ENCODE results near the gene SARS1. TPM values are rescaled to one million over a fixed set of nuclear protein-coding genes. Genes with fewer than 3 reads are reported as not detected.

The SARS1 gene
- total RNA-seq, 4 donors from 2014 or later = 164 to 264 (median 200) TPM

GRCh38 chr1:109264379-109264755 is 50.6 kb downstream of the SARS1 start:
- no peaks in the 10 kb centered on the region for H3K9me3 ChIP-seq
- H3K4me3 ChIP-seq (replicated peaks in 1 of 3) = no peak overlapping the region
- DNase-seq = no peak
- WGBS, 2 donors = 81% methylated on average over 7 of the region's 9 CpGs; no CpG with 5 or more reads in 1 of the 2 donors
- peaks cover 25 to 28% of the 10 kb centered on the region in 2 donors for H3K36me3 ChIP-seq
- no peak overlapping the region for H3K27ac ChIP-seq
- intact Hi-C loops (cut with DNase I) = loop anchor here (5.0 to 10.0 kb wide), 2 partner anchors 62 to 270 kb away; partner anchors contain the start of gene GPR61
- no peaks in the 10 kb centered on the region for H3K4me1 ChIP-seq
- H3K27me3 ChIP-seq = no peaks in the 10 kb centered on the region
- no peak for TF ChIP-seq POLR2A (IDR thresholded peaks at IDR 0.05)
- TF ChIP-seq CTCF (IDR thresholded peaks at IDR 0.05) = no peak

DNA sequence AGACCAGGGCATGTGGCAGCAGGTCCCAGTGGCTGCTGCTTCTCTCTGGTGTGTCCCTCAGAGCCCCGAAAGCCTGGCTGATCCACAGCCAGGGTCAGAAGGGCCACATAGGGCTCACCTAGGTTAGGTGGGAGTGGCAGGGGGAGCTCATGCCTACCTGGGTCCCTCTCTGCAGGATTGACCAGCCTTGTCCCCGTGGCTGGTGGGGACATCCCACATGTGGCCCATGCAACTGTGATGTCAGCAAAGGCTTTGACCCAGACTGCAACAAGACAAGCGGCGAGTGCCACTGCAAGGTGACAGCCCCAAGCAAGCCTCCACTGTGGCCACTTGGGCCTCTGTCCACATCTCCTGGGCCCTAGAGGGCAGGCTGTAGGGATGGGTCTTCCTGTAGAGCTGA is 51.3 kb downstream of the SARS1 start:
- H3K4me1 ChIP-seq = no peaks in the 10 kb centered on the region
- TF ChIP-seq POLR2A (IDR thresholded peaks at IDR 0.05) (no peak), CTCF (IDR thresholded peaks at IDR 0.05) (no peak)
- H3K27me3 ChIP-seq = no peaks in the 10 kb centered on the region
- peaks cover 28 to 34% of the 10 kb centered on the region in 2 donors for H3K36me3 ChIP-seq
- intact Hi-C loops (cut with DNase I) = loop anchor here (5.0 to 10.0 kb wide), 2 partner anchors 137 to 270 kb away; partner anchors contain the start of gene GPR61
- 100% methylated on average over 2 of the region's 4 CpGs; no CpG with 5 or more reads in 1 of the 2 donors for WGBS, 2 donors
- no peak overlapping the region for H3K4me3 ChIP-seq (replicated peaks in 1 of 3)
- H3K9me3 ChIP-seq = no peaks in the 10 kb centered on the region
- no peak for DNase-seq
- H3K27ac ChIP-seq = no peak overlapping the region

DNA sequence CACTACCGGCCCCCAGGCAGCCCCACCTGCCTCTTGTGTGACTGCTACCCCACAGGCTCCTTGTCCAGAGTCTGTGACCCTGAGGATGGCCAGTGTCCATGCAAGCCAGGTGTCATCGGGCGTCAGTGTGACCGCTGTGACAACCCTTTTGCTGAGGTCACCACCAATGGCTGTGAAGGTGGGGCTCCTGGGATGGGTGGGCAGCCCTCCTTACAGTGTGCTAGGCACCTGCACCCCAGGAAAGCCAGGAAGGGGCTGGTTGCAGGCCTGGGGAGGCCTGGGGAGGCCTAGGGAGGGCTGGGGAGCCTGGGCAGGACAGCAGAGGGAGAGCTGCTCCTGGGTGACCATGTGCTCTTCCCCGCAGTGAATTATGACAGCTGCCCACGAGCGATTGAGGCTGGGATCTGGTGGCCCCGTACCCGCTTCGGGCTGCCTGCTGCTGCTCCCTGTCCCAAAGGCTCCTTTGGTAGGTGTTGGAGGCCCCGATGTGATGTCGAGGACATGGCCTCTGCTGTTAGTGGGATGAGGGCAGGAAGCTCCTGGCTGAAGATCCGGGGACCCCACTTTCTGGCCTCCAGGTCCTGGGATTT is 52.1 kb downstream of the SARS1 start:
- TF ChIP-seq POLR2A (IDR thresholded peaks at IDR 0.05) = no peak
- peaks cover 31 to 36% of the 10 kb centered on the region in 2 donors for H3K36me3 ChIP-seq
- no peaks in the 10 kb centered on the region for H3K9me3 ChIP-seq
- intact Hi-C loops (cut with DNase I) = loop anchor here (5.0 to 10.0 kb wide), 2 partner anchors 136 to 269 kb away; partner anchors contain the start of gene GPR61
- no peaks in the 10 kb centered on the region for H3K27me3 ChIP-seq
- no peak for DNase-seq
- WGBS, 2 donors = 93 to 98% methylated on average over 8 to 10 of the region's 13 CpGs
- no peak overlapping the region for H3K27ac ChIP-seq
- H3K4me1 ChIP-seq = no peaks in the 10 kb centered on the region
- no peak overlapping the region for H3K4me3 ChIP-seq (replicated peaks in 1 of 3)

DNA sequence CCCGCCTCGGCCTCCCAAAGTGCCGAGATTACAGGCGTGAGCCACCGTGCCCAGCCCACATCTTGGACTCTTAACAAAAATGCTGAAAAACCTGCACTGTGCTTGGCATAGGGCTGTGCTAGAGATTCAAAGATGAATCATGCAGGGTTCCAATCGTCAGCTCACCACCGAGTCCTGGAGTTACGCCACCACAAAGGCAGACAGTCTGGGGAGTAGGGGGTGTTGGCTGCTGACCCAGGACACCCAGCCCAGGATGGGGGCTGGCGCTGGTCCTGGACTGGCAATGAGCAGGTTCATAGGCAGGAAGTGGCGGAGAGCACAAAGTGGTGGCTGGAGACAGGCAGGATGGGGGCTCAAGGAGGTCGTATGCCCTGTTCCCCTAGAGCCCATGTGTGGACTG is 53.2 kb downstream of the SARS1 start:
- no peaks in the 10 kb centered on the region for H3K4me1 ChIP-seq
- DNase-seq = no peak
- WGBS, 2 donors = 79 to 93% methylated on average over 11 of the region's 11 CpGs
- H3K36me3 ChIP-seq = peaks cover 33 to 36% of the 10 kb centered on the region in 2 donors
- TF ChIP-seq POLR2A (IDR thresholded peaks at IDR 0.05) = no peak
- TF ChIP-seq CTCF (IDR thresholded peaks at IDR 0.05) = no peak
- no peaks in the 10 kb centered on the region for H3K27me3 ChIP-seq
- no peak overlapping the region for H3K27ac ChIP-seq
- no peaks in the 10 kb centered on the region for H3K9me3 ChIP-seq
- H3K4me3 ChIP-seq (replicated peaks in 1 of 3) = no peak overlapping the region
- intact Hi-C loops (cut with DNase I) = loop anchor here (5.0 to 10.0 kb wide), 2 partner anchors 135 to 268 kb away; partner anchors contain the start of gene GPR61

DNA sequence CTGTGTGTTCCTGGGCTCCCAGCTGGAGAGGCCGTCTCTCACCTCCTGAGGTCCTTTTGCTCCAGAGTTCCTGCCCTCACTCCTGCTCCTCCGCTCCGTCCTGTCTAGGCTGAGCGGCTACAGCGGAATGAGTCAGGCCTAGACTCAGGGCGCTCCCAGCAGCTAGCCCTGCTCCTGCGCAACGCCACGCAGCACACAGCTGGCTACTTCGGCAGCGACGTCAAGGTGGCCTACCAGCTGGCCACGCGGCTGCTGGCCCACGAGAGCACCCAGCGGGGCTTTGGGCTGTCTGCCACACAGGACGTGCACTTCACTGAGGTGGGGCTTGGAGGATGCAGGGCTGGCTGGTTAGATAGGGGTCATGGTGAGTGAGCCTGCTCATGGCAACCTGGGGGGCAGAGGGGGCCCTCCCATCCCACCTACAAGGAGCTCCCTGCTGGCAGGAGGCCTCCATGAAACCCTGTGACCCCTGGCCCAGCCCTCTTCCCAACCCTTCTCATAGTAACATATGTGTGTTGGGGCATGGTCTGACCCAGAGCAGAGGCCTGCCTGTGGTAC is 54.1 kb downstream of the SARS1 start:
- DNase-seq = no peak
- 97 to 99% methylated on average over 8 to 17 of the region's 17 CpGs for WGBS, 2 donors
- Histone ChIP-seq H3K27ac (no peak overlapping the region), H3K9me3 (no peaks in the 10 kb centered on the region), H3K36me3 (peaks cover 33 to 36% of the 10 kb centered on the region in 2 donors), H3K4me3 (replicated peaks in 1 of 3) (no peak overlapping the region), H3K27me3 (no peaks in the 10 kb centered on the region), H3K4me1 (no peaks in the 10 kb centered on the region)
- TF ChIP-seq CTCF (IDR thresholded peaks at IDR 0.05) = no peak
- TF ChIP-seq POLR2A (IDR thresholded peaks at IDR 0.05) = no peak
- intact Hi-C loops (cut with DNase I) = loop anchor here (5.0 to 10.0 kb wide), 2 partner anchors 134 to 267 kb away; partner anchors contain the start of gene GPR61

All from thyroid gland (tissue), 4 donors.